Measurements from ENCODE around the gene TMEM54.

DNA sequence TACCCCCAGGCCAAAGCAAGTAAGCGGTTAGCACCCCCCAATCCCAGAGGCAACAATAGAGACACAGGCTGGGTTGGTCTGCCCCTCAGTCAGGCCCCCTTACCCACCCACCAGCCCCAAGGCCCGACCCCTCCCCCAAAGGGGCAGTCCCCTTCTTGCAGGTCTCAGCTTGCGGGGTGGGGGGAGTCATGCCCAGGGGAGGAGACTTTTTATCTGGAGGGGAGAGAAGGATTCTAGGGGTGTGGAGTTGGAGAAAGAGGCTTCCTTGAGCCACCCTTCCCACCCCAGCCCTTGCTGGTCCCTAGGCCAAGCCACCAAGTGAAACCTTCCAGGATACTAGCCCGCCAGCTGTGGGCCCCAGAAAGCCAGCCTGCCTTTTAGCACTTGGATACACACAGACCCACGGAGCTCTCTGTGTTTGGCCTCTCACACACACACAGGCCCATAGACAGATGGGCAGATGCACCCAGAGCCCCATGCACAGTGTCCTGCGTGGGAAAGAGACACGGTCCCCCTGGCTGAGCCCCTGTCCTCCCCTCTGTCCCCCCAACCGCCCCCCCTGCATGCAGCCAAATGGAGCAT is 7.1 kb downstream of the TMEM54 start:
- TF ChIP-seq, protein P1, sequence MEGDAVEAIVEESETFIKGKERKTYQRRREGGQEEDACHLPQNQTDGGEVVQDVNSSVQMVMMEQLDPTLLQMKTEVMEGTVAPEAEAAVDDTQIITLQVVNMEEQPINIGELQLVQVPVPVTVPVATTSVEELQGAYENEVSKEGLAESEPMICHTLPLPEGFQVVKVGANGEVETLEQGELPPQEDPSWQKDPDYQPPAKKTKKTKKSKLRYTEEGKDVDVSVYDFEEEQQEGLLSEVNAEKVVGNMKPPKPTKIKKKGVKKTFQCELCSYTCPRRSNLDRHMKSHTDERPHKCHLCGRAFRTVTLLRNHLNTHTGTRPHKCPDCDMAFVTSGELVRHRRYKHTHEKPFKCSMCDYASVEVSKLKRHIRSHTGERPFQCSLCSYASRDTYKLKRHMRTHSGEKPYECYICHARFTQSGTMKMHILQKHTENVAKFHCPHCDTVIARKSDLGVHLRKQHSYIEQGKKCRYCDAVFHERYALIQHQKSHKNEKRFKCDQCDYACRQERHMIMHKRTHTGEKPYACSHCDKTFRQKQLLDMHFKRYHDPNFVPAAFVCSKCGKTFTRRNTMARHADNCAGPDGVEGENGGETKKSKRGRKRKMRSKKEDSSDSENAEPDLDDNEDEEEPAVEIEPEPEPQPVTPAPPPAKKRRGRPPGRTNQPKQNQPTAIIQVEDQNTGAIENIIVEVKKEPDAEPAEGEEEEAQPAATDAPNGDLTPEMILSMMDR (IDR thresholded peaks at IDR 0.05) = no peak
- TF ChIP-seq POLR2AphosphoS5 (IDR thresholded peaks at IDR 0.05; ENCODE audit: low read depth, low read length) (no peak), SIN3A (IDR thresholded peaks at IDR 0.05; ENCODE audit: borderline replicate concordance, insufficient read depth, low read depth, low read length) (no peak)

Measured in Panc1 (cell line).